Measurements from ENCODE around the gene TRMT10A. TPM values are rescaled to one million over a fixed set of nuclear protein-coding genes. Genes with fewer than 3 reads are reported as not detected.

Gene TRMT10A
- total and polyA plus RNA-seq, 2 donors (not counting 1 experiment from before 2014, with no cell fraction given) = 6.0 to 11.1 TPM

GRCh38 chr4:99529228-99529627 is 34.6 kb downstream of the TRMT10A start:
- Histone ChIP-seq H3K27me3 (ENCODE audit: control insufficient read depth, insufficient read depth, low read length) (no peaks in the 10 kb centered on the region), H3K4me2 (ENCODE audit: extremely low read depth, insufficient read depth, low read length) (no peak overlapping the region), H3K36me3 (ENCODE audit: control insufficient read depth, insufficient read depth, low read length) (no peaks in the 10 kb centered on the region), H3K9me3 (ENCODE audit: control insufficient read depth, insufficient read depth, low read depth, low read length) (no peaks in the 10 kb centered on the region), H3K4me3 (replicated peaks in 1 of 4; ENCODE audit: control extremely low read depth in 1 of 4, insufficient read depth in 1 of 4, low read depth in 3 of 4, low read length in 4 of 4) (no peak overlapping the region), H3K79me2 (ENCODE audit: control insufficient read depth, insufficient read depth, low read length) (no peaks in the 10 kb centered on the region), H4K20me1 (ENCODE audit: control insufficient read depth, extremely low read depth, insufficient read depth, low read length) (no peaks in the 10 kb centered on the region), H2AFZ (ENCODE audit: low read length) (no peak overlapping the region), H3K27ac (ENCODE audit: insufficient read depth, low read length) (no peak overlapping the region), H3K9ac (ENCODE audit: insufficient read depth, low read length) (no peak overlapping the region), H3K4me1 (ENCODE audit: control insufficient read depth, extremely low read depth, insufficient read depth, low read length) (no peaks in the 10 kb centered on the region)
- TF ChIP-seq CTCF (conservative IDR thresholded peaks at IDR 0.05 in 1 of 2, IDR thresholded peaks at IDR 0.05 in 1 of 2; ENCODE audit: low read depth in 1 of 2, low read length in 2 of 2) = no peak
- no peak for TF ChIP-seq EZH2 (IDR thresholded peaks at IDR 0.05; ENCODE audit: low read length, missing control alignments)
- DNase-seq (ENCODE audit: low read depth in 2 of 2) = peak in 1 of 2 donors; percentile 68

GRCh38 chr4:99518601-99519295 is 45.1 kb downstream of the TRMT10A start:
- Histone ChIP-seq H2AFZ (ENCODE audit: low read length) (no peak overlapping the region), H3K27ac (ENCODE audit: insufficient read depth, low read length) (no peak overlapping the region), H3K36me3 (ENCODE audit: control insufficient read depth, insufficient read depth, low read length) (no peaks in the 10 kb centered on the region), H3K27me3 (ENCODE audit: control insufficient read depth, insufficient read depth, low read length) (no peaks in the 10 kb centered on the region), H3K4me3 (replicated peaks in 1 of 4; ENCODE audit: control extremely low read depth in 1 of 4, insufficient read depth in 1 of 4, low read depth in 3 of 4, low read length in 4 of 4) (no peak overlapping the region), H3K79me2 (ENCODE audit: control insufficient read depth, insufficient read depth, low read length) (no peaks in the 10 kb centered on the region), H3K4me1 (ENCODE audit: control insufficient read depth, extremely low read depth, insufficient read depth, low read length) (no peaks in the 10 kb centered on the region), H3K4me2 (ENCODE audit: extremely low read depth, insufficient read depth, low read length) (no peak overlapping the region), H3K9me3 (ENCODE audit: control insufficient read depth, insufficient read depth, low read depth, low read length) (no peaks in the 10 kb centered on the region), H4K20me1 (ENCODE audit: control insufficient read depth, extremely low read depth, insufficient read depth, low read length) (no peaks in the 10 kb centered on the region), H3K9ac (ENCODE audit: insufficient read depth, low read length) (no peak overlapping the region)
- DNase-seq (ENCODE audit: low read depth in 2 of 2) = no peak
- TF ChIP-seq EZH2 (IDR thresholded peaks at IDR 0.05; ENCODE audit: low read length, missing control alignments) (no peak), CTCF (conservative IDR thresholded peaks at IDR 0.05 in 1 of 2, IDR thresholded peaks at IDR 0.05 in 1 of 2; ENCODE audit: low read depth in 1 of 2, low read length in 2 of 2) (no peak)

DNA sequence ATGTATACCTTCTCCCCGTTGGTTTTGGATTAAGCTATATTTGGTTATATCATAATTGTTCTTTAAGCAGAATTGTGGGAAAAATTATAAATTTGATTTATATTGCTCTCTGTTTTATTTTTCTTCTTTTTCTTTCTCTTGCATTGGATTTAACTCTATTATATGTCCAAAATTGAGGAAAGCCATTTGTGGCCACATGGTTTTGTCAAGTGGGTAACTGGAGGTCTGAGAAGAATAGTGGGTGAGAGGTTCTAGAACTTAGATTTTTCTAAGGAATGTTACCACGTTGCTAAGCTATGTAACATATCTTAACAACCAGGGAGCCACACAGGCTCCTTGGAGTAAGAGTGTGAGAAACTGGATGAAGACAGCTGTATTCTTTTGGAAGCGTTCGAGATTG is 53.1 kb downstream of the TRMT10A start, which contains the start of gene C4orf17:
Gene C4orf17 (plus strand): TSS at position 301 of the 400 bp plus-strand sequence. CDS start 2,061 bp downstream, outside the sequence.
- Histone ChIP-seq H3K79me2 (ENCODE audit: control insufficient read depth, insufficient read depth, low read length) (no peaks in the 10 kb centered on the region), H3K27ac (ENCODE audit: insufficient read depth, low read length) (no peak within 1 kb of the TSS), H2AFZ (ENCODE audit: low read length) (no peak within 1 kb of the TSS), H3K4me2 (ENCODE audit: extremely low read depth, insufficient read depth, low read length) (no peak within 1 kb of the TSS), H3K27me3 (ENCODE audit: control insufficient read depth, insufficient read depth, low read length) (no peaks in the 10 kb centered on the region), H3K9ac (ENCODE audit: insufficient read depth, low read length) (no peak within 1 kb of the TSS), H3K4me1 (ENCODE audit: control insufficient read depth, extremely low read depth, insufficient read depth, low read length) (no peaks in the 10 kb centered on the region), H3K9me3 (ENCODE audit: control insufficient read depth, insufficient read depth, low read depth, low read length) (no peaks in the 10 kb centered on the region), H3K4me3 (replicated peaks in 1 of 4; ENCODE audit: control extremely low read depth in 1 of 4, insufficient read depth in 1 of 4, low read depth in 3 of 4, low read length in 4 of 4) (no peak within 1 kb of the TSS), H4K20me1 (ENCODE audit: control insufficient read depth, extremely low read depth, insufficient read depth, low read length) (no peaks in the 10 kb centered on the region), H3K36me3 (ENCODE audit: control insufficient read depth, insufficient read depth, low read length) (no peaks in the 10 kb centered on the region)
- DNase-seq (ENCODE audit: low read depth in 2 of 2) = no peak
- TF ChIP-seq EZH2 (IDR thresholded peaks at IDR 0.05; ENCODE audit: low read length, missing control alignments) (no peak), CTCF (conservative IDR thresholded peaks at IDR 0.05 in 1 of 2, IDR thresholded peaks at IDR 0.05 in 1 of 2; ENCODE audit: low read depth in 1 of 2, low read length in 2 of 2) (no peak)

All from fibroblast of lung (primary cell).